ENCODE measurements around the gene MTMR12. TPM values are rescaled to one million over a fixed set of nuclear protein-coding genes. Genes with fewer than 3 reads are reported as not detected.

The MTMR12 gene
- total RNA-seq, 1 experiment from 2014 or later = 16.0 TPM

- no peaks in the 10 kb centered on the region for H3K36me3 ChIP-seq (ENCODE audit: low read depth, low read length)
- 0 out of 2 replicates have a peak, but pooled peaks cover 5% of the 10 kb centered on the region for H3K4me1 ChIP-seq (ENCODE audit: insufficient read depth, low read length)
- no peak overlapping the region for H3K4me2 ChIP-seq (ENCODE audit: low read length)
- H2AFZ ChIP-seq (ENCODE audit: low read length) = no peak overlapping the region
- no peaks in the 10 kb centered on the region for H3K79me2 ChIP-seq (ENCODE audit: low read length)
- H3K4me3 ChIP-seq (ENCODE audit: low read length) = no peak overlapping the region
- 0 out of 2 replicates have a peak, but pooled peaks cover 10% of the 10 kb centered on the region for H3K9me3 ChIP-seq (ENCODE audit: low read length)
- ChIA-PET POLR2A (ENCODE audit: unreplicated experiment) (no interaction called here), CTCF (no interaction called here)
- no peak for TF ChIP-seq EZH2 (IDR thresholded peaks at IDR 0.05; ENCODE audit: low read length, unreplicated experiment)
- TF ChIP-seq CTCF (conservative IDR thresholded peaks at IDR 0.05; ENCODE audit: low read depth, low read length) = no peak
- no peak for TF ChIP-seq EZH2phosphoT487 (IDR thresholded peaks at IDR 0.05; ENCODE audit: borderline replicate concordance, low read length)
- H3K27ac ChIP-seq (ENCODE audit: low read length) = no peak overlapping the region
- ATAC-seq (no peak), DNase-seq (peak; percentile 8)
- intact Hi-C loops (cut with micrococcal nuclease) = loop anchor here (5.0 kb wide), 1 partner anchor 229 kb away; no protein-coding TSS in a partner anchor
- H3K9ac ChIP-seq (ENCODE audit: low read length) = no peak overlapping the region
- no peaks in the 10 kb centered on the region for H4K20me1 ChIP-seq (ENCODE audit: low read length)
- H3K9me2 ChIP-seq (replicated peaks; ENCODE audit: low read length) = no peaks in the 10 kb centered on the region
- no peaks in the 10 kb centered on the region for H3K27me3 ChIP-seq (ENCODE audit: low read length)
- BruUV-seq (replicated peaks) = no TSS peak
- H3F3A ChIP-seq (ENCODE audit: low read length, unreplicated experiment) = no peaks in the 10 kb centered on the region
These were observed 13.6 kb upstream of the MTMR12 start for GRCh38 chr5:32326216-32326772.

GRCh38 chr5:32325616-32326015 lies 12.9 kb upstream of the MTMR12 start:
- Histone ChIP-seq H3K4me3 (ENCODE audit: low read length) (no peak overlapping the region), H3K27ac (ENCODE audit: low read length) (no peak overlapping the region), H3K79me2 (ENCODE audit: low read length) (no peaks in the 10 kb centered on the region), H3K27me3 (ENCODE audit: low read length) (no peaks in the 10 kb centered on the region), H3K9ac (ENCODE audit: low read length) (no peak overlapping the region), H4K20me1 (ENCODE audit: low read length) (no peaks in the 10 kb centered on the region), H3K9me3 (ENCODE audit: low read length) (0 out of 2 replicates have a peak, but pooled peaks cover 12% of the 10 kb centered on the region), H3K4me1 (ENCODE audit: insufficient read depth, low read length) (no peaks in the 10 kb centered on the region), H3K9me2 (replicated peaks; ENCODE audit: low read length) (no peaks in the 10 kb centered on the region), H3F3A (ENCODE audit: low read length, unreplicated experiment) (no peaks in the 10 kb centered on the region), H2AFZ (ENCODE audit: low read length) (no peak overlapping the region), H3K36me3 (ENCODE audit: low read depth, low read length) (no peaks in the 10 kb centered on the region), H3K4me2 (ENCODE audit: low read length) (no peak overlapping the region)
- intact Hi-C loops (cut with micrococcal nuclease) = loop anchor here (5.0 kb wide), 1 partner anchor 228 kb away; no protein-coding TSS in a partner anchor
- DNase-seq (no peak), ATAC-seq (no peak)
- no TSS peak for BruUV-seq (replicated peaks)
- POLR2A ChIA-PET (ENCODE audit: unreplicated experiment) = no interaction called here
- TF ChIP-seq EZH2 (IDR thresholded peaks at IDR 0.05; ENCODE audit: low read length, unreplicated experiment) (no peak), CTCF (conservative IDR thresholded peaks at IDR 0.05; ENCODE audit: low read depth, low read length) (no peak), EZH2phosphoT487 (IDR thresholded peaks at IDR 0.05; ENCODE audit: borderline replicate concordance, low read length) (no peak)
- CTCF ChIA-PET = no interaction called here

- no peak for DNase-seq
- H3K27me3 ChIP-seq (ENCODE audit: low read length) = no peaks in the 10 kb centered on the region
These were observed 12.3 kb upstream of the MTMR12 start for GRCh38 chr5:32325062-32325461.

More at GRCh38 chr5:32325062-32325461, 12.3 kb upstream of the MTMR12 start:
- Histone ChIP-seq H3K79me2 (ENCODE audit: low read length) (no peaks in the 10 kb centered on the region), H4K20me1 (ENCODE audit: low read length) (no peaks in the 10 kb centered on the region), H2AFZ (ENCODE audit: low read length) (no peak overlapping the region), H3K4me2 (ENCODE audit: low read length) (no peak overlapping the region), H3F3A (ENCODE audit: low read length, unreplicated experiment) (no peaks in the 10 kb centered on the region), H3K27ac (ENCODE audit: low read length) (no peak overlapping the region), H3K9ac (ENCODE audit: low read length) (no peak overlapping the region), H3K4me1 (ENCODE audit: insufficient read depth, low read length) (no peaks in the 10 kb centered on the region), H3K4me3 (ENCODE audit: low read length) (no peak overlapping the region), H3K36me3 (ENCODE audit: low read depth, low read length) (no peaks in the 10 kb centered on the region), H3K9me2 (replicated peaks; ENCODE audit: low read length) (no peaks in the 10 kb centered on the region), H3K9me3 (ENCODE audit: low read length) (0 out of 2 replicates have a peak, but pooled peaks cover 12% of the 10 kb centered on the region)
- no peak for ATAC-seq
- intact Hi-C loops (cut with micrococcal nuclease) = loop anchor here (5.0 kb wide), 1 partner anchor 228 kb away; no protein-coding TSS in a partner anchor
- CTCF ChIA-PET = interaction anchor here (0.6 kb wide), 1 partner anchor 13 kb away, joined by 3 read pairs; no protein-coding TSS in a partner anchor
- TF ChIP-seq CTCF (conservative IDR thresholded peaks at IDR 0.05; ENCODE audit: low read depth, low read length) (no peak), EZH2phosphoT487 (IDR thresholded peaks at IDR 0.05; ENCODE audit: borderline replicate concordance, low read length) (no peak), EZH2 (IDR thresholded peaks at IDR 0.05; ENCODE audit: low read length, unreplicated experiment) (no peak)
- POLR2A ChIA-PET (ENCODE audit: unreplicated experiment) = no interaction called here
- BruUV-seq (replicated peaks) = no TSS peak

All from PC-3 (cell line).